K562 (cell line): ENCODE results near the gene ADAMTS10. TPM values are rescaled to one million over a fixed set of nuclear protein-coding genes. Genes with fewer than 3 reads are reported as not detected.
A peak's percentile ranks its signal among the peaks of the same experiment; 100 is the strongest.

Experiments
- BCOR ChIP-seq: fragments of 450-650 bp; IDR thresholded peaks from 2 replicates; pipeline ENCODE4 v1.6.1; 2016
- MGA ChIP-seq: fragments of 450-650 bp; IDR thresholded peaks from 2 replicates; pipeline ENCODE4 v1.6.1; 2016; ENCODE audit warnings: mild to moderate bottlenecking, moderate library complexity
- RCOR1 ChIP-seq, 2 experiments: IDR thresholded peaks; 2 replicates each; pipeline ENCODE4 v1.6.1; 2012; ENCODE audit warnings: low read depth in 2 of 2, low read length in 2 of 2, borderline replicate concordance in 1 of 2, improper control_type of control experiment in 1 of 2
- polyA plus RNA-seq, 8 experiments: library from polyadenylated mRNA; depleted of rRNA in 4 of 8; stranded (reverse) in 5 of 8; unstranded in 3 of 8; fragments of >200 nt; fragmentation: Nextera tagmentation in 2 of 8; fragmentation: Illumina TruSeq in 1 of 8; extraction: Ambion mirVana in 2 of 8; extraction: Trizol in 1 of 8; gene quantifications; 2 replicates each; pipeline versions ENCODE4 v1.2.1 to v1.2.3, GENCODE V29; 2011 to 2014; ENCODE audit warnings: inconsistent platforms in 1 of 8, missing spikeins in 1 of 8
- total RNA-seq, 7 experiments: library from RNA; depleted of rRNA in 6 of 7; stranded (reverse); fragments of >200 nt in 6 of 7; fragmentation: Illumina TruSeq in 2 of 7; extraction: Trizol in 2 of 7; gene quantifications; 2 replicates each; pipeline versions ENCODE4 v1.2.1 to v1.2.3, GENCODE V29; 2011 to 2021; ENCODE audit warnings: low replicate concordance in 1 of 7
- TF ChIP-seq, protein P1 (sequence below), 3 experiments: IDR thresholded peaks in 2 of 3; conservative IDR thresholded peaks in 1 of 3; 2 replicates each; pipeline ENCODE4 v1.5.1; 2011 to 2012; ENCODE audit warnings: low read length in 3 of 3, mild to moderate bottlenecking in 3 of 3, control low read depth in 2 of 3, improper control_type of control experiment in 1 of 3, inconsistent platforms in 1 of 3, low read depth in 1 of 3, mixed read lengths in 1 of 3, moderate library complexity in 1 of 3; ENCODE audit not compliant: insufficient read depth in 2 of 3
- TF ChIP-seq, protein P2 (sequence below): fragments of 250-450 bp; sonication (Bioruptor Pico); IDR thresholded peaks from 2 replicates; pipeline ENCODE4 v1.8.0; 2022; ENCODE audit warnings: moderate library complexity, mild to moderate bottlenecking, inconsistent platforms
- TF ChIP-seq, protein P3 (sequence below): fragments of 450-650 bp; IDR thresholded peaks from one replicate; pipeline ENCODE4 v1.6.1; 2018; ENCODE audit warnings: mild to moderate bottlenecking, moderate library complexity; ENCODE audit not compliant: partially characterized antibody

ADAMTS10 gene
- total and polyA plus RNA-seq, 9 of the 15 experiments (the other 6 are each of a cell fraction or from before 2014, with no cell fraction given) = 0.33 to 1.8 (median 0.57) TPM; not detected in 4

DNA sequence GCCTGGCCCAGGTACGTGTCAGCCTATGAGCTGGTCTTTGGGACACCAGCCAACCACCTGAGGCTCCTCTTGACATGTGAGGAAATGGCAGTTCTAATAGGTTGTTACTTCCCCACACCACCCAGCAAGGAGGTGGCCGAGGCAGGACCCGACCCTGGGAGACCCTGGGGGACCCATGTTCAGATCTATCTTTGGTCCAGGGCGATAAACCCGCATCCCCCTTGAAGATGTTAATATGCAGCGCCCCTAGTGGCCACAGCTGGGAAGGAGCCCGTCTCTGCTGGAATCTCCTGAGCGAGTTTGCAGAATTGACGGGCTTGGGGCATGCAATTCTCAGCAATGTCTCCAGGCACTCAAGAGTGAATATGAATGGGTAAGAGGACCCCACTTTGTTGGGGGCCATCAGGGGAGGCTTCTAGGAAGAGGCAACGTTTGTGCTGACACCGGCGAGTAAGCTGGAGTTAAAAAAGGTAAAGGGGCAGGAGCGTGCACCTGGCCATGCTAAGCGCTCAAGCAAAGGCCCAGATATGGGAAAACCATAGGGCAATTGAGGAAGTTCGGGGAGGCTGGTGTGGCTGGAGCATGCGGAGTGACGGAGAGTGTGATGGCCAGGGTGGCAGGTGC is 31.8 kb downstream of the ADAMTS10 start (continued):
- TF ChIP-seq MGA (no peak), RCOR1 (IDR thresholded peaks at IDR 0.05; ENCODE audit: borderline replicate concordance in 1 of 2, low read depth in 2 of 2, low read length in 2 of 2) (peak in 1 of 2 experiments; percentile 50; a peak in 1 of 4 replicates), BCOR (no peak)
- TF ChIP-seq, protein P1, sequence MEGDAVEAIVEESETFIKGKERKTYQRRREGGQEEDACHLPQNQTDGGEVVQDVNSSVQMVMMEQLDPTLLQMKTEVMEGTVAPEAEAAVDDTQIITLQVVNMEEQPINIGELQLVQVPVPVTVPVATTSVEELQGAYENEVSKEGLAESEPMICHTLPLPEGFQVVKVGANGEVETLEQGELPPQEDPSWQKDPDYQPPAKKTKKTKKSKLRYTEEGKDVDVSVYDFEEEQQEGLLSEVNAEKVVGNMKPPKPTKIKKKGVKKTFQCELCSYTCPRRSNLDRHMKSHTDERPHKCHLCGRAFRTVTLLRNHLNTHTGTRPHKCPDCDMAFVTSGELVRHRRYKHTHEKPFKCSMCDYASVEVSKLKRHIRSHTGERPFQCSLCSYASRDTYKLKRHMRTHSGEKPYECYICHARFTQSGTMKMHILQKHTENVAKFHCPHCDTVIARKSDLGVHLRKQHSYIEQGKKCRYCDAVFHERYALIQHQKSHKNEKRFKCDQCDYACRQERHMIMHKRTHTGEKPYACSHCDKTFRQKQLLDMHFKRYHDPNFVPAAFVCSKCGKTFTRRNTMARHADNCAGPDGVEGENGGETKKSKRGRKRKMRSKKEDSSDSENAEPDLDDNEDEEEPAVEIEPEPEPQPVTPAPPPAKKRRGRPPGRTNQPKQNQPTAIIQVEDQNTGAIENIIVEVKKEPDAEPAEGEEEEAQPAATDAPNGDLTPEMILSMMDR (IDR thresholded peaks at IDR 0.05 in 2 of 3, conservative IDR thresholded peaks at IDR 0.05 in 1 of 3; ENCODE audit: insufficient read depth in 2 of 3, low read depth in 1 of 3, low read length in 3 of 3) = peak; percentile 77 to 97 (median 87)
- TF ChIP-seq, protein P2, sequence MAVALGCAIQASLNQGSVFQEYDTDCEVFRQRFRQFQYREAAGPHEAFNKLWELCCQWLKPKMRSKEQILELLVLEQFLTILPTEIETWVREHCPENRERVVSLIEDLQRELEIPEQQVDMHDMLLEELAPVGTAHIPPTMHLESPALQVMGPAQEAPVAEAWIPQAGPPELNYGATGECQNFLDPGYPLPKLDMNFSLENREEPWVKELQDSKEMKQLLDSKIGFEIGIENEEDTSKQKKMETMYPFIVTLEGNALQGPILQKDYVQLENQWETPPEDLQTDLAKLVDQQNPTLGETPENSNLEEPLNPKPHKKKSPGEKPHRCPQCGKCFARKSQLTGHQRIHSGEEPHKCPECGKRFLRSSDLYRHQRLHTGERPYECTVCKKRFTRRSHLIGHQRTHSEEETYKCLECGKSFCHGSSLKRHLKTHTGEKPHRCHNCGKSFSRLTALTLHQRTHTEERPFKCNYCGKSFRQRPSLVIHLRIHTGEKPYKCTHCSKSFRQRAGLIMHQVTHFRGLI (CRISPR knock-in tag) = no peak
- TF ChIP-seq, protein P3, sequence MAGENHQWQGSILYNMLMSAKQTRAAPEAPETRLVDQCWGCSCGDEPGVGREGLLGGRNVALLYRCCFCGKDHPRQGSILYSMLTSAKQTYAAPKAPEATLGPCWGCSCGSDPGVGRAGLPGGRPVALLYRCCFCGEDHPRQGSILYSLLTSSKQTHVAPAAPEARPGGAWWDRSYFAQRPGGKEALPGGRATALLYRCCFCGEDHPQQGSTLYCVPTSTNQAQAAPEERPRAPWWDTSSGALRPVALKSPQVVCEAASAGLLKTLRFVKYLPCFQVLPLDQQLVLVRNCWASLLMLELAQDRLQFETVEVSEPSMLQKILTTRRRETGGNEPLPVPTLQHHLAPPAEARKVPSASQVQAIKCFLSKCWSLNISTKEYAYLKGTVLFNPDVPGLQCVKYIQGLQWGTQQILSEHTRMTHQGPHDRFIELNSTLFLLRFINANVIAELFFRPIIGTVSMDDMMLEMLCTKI = no peak
